ENCODE measurements around the gene DARS2.

DNA sequence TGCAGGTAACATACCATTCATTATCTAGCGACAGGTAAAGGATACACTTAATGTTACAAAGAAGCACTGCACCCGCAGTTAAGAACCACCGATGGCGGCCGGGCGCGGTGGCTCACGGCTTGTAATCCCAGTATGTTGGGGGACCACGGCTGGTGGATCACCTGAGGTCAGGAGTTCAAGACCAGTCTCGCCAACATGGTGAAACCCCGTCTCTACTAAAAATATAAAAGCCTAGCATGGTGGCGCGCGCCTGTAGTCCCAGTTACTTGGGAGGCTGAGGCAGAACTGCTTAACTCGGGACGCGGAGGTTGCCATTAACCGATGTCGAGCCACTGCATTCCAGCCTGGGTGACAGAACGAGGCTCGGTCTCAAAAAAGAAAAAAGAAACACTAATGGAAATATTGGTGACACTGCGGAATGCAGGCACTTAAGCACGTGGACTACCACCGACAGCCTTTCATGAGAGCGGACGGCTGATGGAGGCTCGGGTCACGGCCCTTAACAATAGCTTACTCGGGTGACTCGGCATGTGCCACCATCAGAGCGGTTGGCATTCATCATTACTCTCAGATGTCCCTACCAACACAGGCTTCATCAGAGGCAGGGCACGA, 42.8 kb downstream of the DARS2 start:
- TF ChIP-seq GABPA (IDR thresholded peaks at IDR 0.05 in 1 of 2, conservative IDR thresholded peaks at IDR 0.05 in 1 of 2) (no peak), CTCF (IDR thresholded peaks at IDR 0.05; ENCODE audit: low read depth, low read length, missing input control) (no peak), NR2F2 (IDR thresholded peaks at IDR 0.05) (no peak), ATF3 (IDR thresholded peaks at IDR 0.05) (no peak), MAX (IDR thresholded peaks at IDR 0.05) (no peak), JUND (IDR thresholded peaks at IDR 0.05) (no peak), RXRA (IDR thresholded peaks at IDR 0.05) (no peak), EGR1 (IDR thresholded peaks at IDR 0.05; ENCODE audit: low read depth in 2 of 2) (no peak), FOXA2 (IDR thresholded peaks at IDR 0.05) (no peak), TAF1 (conservative IDR thresholded peaks at IDR 0.05) (no peak), SP1 (IDR thresholded peaks at IDR 0.05) (no peak)
- TF ChIP-seq, protein P1, sequence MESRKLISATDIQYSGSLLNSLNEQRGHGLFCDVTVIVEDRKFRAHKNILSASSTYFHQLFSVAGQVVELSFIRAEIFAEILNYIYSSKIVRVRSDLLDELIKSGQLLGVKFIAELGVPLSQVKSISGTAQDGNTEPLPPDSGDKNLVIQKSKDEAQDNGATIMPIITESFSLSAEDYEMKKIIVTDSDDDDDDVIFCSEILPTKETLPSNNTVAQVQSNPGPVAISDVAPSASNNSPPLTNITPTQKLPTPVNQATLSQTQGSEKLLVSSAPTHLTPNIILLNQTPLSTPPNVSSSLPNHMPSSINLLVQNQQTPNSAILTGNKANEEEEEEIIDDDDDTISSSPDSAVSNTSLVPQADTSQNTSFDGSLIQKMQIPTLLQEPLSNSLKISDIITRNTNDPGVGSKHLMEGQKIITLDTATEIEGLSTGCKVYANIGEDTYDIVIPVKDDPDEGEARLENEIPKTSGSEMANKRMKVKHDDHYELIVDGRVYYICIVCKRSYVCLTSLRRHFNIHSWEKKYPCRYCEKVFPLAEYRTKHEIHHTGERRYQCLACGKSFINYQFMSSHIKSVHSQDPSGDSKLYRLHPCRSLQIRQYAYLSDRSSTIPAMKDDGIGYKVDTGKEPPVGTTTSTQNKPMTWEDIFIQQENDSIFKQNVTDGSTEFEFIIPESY (IDR thresholded peaks at IDR 0.05), result no peak
- TF ChIP-seq, protein P2, sequence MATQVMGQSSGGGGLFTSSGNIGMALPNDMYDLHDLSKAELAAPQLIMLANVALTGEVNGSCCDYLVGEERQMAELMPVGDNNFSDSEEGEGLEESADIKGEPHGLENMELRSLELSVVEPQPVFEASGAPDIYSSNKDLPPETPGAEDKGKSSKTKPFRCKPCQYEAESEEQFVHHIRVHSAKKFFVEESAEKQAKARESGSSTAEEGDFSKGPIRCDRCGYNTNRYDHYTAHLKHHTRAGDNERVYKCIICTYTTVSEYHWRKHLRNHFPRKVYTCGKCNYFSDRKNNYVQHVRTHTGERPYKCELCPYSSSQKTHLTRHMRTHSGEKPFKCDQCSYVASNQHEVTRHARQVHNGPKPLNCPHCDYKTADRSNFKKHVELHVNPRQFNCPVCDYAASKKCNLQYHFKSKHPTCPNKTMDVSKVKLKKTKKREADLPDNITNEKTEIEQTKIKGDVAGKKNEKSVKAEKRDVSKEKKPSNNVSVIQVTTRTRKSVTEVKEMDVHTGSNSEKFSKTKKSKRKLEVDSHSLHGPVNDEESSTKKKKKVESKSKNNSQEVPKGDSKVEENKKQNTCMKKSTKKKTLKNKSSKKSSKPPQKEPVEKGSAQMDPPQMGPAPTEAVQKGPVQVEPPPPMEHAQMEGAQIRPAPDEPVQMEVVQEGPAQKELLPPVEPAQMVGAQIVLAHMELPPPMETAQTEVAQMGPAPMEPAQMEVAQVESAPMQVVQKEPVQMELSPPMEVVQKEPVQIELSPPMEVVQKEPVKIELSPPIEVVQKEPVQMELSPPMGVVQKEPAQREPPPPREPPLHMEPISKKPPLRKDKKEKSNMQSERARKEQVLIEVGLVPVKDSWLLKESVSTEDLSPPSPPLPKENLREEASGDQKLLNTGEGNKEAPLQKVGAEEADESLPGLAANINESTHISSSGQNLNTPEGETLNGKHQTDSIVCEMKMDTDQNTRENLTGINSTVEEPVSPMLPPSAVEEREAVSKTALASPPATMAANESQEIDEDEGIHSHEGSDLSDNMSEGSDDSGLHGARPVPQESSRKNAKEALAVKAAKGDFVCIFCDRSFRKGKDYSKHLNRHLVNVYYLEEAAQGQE (IDR thresholded peaks at IDR 0.05), result no peak
